ENCODE results near the gene FDX1. TPM values are rescaled to one million over a fixed set of nuclear protein-coding genes. Genes with fewer than 3 reads are reported as not detected.
A peak's percentile ranks its signal among the peaks of the same experiment; 100 is the strongest.

The FDX1 gene
- total RNA-seq, 3 donors from 2014 or later = 18.7 to 24.3 (median 19.0) TPM

- Histone ChIP-seq H3K4me3 (no peak overlapping the region), H3K4me1 (ENCODE audit: low read depth) (peaks cover 5% of the 10 kb centered on the region), H3K36me3 (ENCODE audit: low read depth) (no peaks in the 10 kb centered on the region), H3K9me3 (no peaks in the 10 kb centered on the region)
- DNase-seq = no peak
- intact Hi-C loops (cut with DNase I, micrococcal nuclease) = no loop called here
- no peak for ATAC-seq
- TF ChIP-seq CTCF (IDR thresholded peaks at IDR 0.05) = no peak
Measured at GRCh38 chr11:110453684-110454354, 24.1 kb downstream of the FDX1 start.

GRCh38 chr11:110454609-110455008 is 24.9 kb downstream of the FDX1 start:
- ATAC-seq = no peak
- Histone ChIP-seq H3K4me3 (no peak overlapping the region), H3K4me1 (ENCODE audit: low read depth) (peaks cover 5% of the 10 kb centered on the region), H3K36me3 (ENCODE audit: low read depth) (no peaks in the 10 kb centered on the region), H3K9me3 (no peaks in the 10 kb centered on the region)
- no peak for DNase-seq
- TF ChIP-seq CTCF (IDR thresholded peaks at IDR 0.05) = no peak
- intact Hi-C loops (cut with DNase I, micrococcal nuclease) = no loop called here

- DNase-seq = no peak
- Histone ChIP-seq H3K4me3 (no peak overlapping the region), H3K4me1 (ENCODE audit: low read depth) (peaks cover 5% of the 10 kb centered on the region), H3K9me3 (no peaks in the 10 kb centered on the region), H3K36me3 (ENCODE audit: low read depth) (no peaks in the 10 kb centered on the region)
- ATAC-seq = no peak
- intact Hi-C loops (cut with DNase I, micrococcal nuclease) = no loop called here
- no peak for TF ChIP-seq CTCF (IDR thresholded peaks at IDR 0.05)
Measured at GRCh38 chr11:110455718-110456117, 26.0 kb downstream of the FDX1 start.

- DNase-seq (peak in 2 of 3 donors; percentile 67 to 69), ATAC-seq (peak; percentile 73)
- Histone ChIP-seq H3K36me3 (ENCODE audit: low read depth) (no peaks in the 10 kb centered on the region), H3K4me1 (ENCODE audit: low read depth) (peaks cover 2% of the 10 kb centered on the region), H3K4me3 (no peak overlapping the region), H3K9me3 (no peaks in the 10 kb centered on the region)
- TF ChIP-seq CTCF (IDR thresholded peaks at IDR 0.05) = peak; percentile 22
- intact Hi-C loops (cut with DNase I, micrococcal nuclease) = no loop called here
Measured at GRCh38 chr11:110463153-110463552, 33.4 kb downstream of the FDX1 start.

- TF ChIP-seq CTCF (IDR thresholded peaks at IDR 0.05) = no peak
- ATAC-seq (no peak), DNase-seq (no peak)
- intact Hi-C loops (cut with DNase I, micrococcal nuclease) = no loop called here
- Histone ChIP-seq H3K4me1 (ENCODE audit: low read depth) (no peaks in the 10 kb centered on the region), H3K36me3 (ENCODE audit: low read depth) (no peaks in the 10 kb centered on the region), H3K4me3 (no peak overlapping the region), H3K9me3 (no peaks in the 10 kb centered on the region)
Measured at GRCh38 chr11:110465231-110465630, 35.5 kb downstream of the FDX1 start.

- H3K4me1 ChIP-seq (ENCODE audit: low read depth) = no peaks in the 10 kb centered on the region
- H3K36me3 ChIP-seq (ENCODE audit: low read depth) = no peaks in the 10 kb centered on the region
- no peak overlapping the region for H3K4me3 ChIP-seq
- ATAC-seq = no peak
- intact Hi-C loops (cut with DNase I, micrococcal nuclease) = no loop called here
- H3K9me3 ChIP-seq = no peaks in the 10 kb centered on the region
- no peak for TF ChIP-seq CTCF (IDR thresholded peaks at IDR 0.05)
- no peak for DNase-seq
Measured at GRCh38 chr11:110467556-110467955, 37.8 kb downstream of the FDX1 start.
